Measurements from ENCODE around the gene RNF20. TPM values are rescaled to one million over a fixed set of nuclear protein-coding genes. Genes with fewer than 3 reads are reported as not detected.

The RNF20 gene
- total RNA-seq, 2 donors from 2014 or later: 24.7 to 31.0 TPM

DNA sequence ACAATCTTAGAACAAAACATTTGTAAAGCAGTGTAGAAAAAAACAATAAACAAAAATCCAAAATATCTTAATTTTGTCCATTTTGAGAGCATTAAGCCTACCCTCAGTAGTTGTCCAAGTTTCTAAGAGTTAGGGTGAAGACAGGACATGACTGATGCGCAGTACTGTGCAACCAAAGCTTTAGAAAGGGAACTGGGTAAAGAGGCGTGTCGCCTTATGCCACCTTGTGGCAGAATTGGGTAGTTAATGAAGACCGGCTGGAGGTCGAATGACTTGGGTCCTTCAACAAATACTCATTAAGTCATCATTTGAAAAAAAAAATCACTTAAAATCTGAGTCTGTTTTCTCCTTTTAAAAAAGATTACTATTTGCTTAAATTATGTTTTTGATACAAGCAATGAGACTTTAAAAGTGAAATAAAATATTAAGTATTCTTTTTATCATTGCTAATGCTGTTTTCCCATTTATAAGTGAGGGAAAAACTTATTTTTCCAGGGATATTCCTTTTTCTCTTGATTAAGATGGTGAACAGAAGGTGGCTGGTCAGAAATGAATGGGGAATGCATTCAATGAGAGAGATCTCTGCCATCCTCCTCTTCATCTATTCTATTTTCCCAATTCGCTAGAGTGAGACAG is 3.5 kb upstream of the RNF20 start:
- no peak for ATAC-seq (ENCODE audit: insufficient number of reproducible peaks, low FRiP score, low read depth)
- no peak overlapping the region for H3K4me3 ChIP-seq
- DNase-seq (ENCODE audit: low spot score): peak; percentile 14
- no peaks in the 10 kb centered on the region for H3K9me3 ChIP-seq
- H3K4me1 ChIP-seq (ENCODE audit: control insufficient read depth in 1 of 2, low read depth in 2 of 2): peaks cover 7 to 12% of the 10 kb centered on the region in 2 donors
- TF ChIP-seq, protein P1, sequence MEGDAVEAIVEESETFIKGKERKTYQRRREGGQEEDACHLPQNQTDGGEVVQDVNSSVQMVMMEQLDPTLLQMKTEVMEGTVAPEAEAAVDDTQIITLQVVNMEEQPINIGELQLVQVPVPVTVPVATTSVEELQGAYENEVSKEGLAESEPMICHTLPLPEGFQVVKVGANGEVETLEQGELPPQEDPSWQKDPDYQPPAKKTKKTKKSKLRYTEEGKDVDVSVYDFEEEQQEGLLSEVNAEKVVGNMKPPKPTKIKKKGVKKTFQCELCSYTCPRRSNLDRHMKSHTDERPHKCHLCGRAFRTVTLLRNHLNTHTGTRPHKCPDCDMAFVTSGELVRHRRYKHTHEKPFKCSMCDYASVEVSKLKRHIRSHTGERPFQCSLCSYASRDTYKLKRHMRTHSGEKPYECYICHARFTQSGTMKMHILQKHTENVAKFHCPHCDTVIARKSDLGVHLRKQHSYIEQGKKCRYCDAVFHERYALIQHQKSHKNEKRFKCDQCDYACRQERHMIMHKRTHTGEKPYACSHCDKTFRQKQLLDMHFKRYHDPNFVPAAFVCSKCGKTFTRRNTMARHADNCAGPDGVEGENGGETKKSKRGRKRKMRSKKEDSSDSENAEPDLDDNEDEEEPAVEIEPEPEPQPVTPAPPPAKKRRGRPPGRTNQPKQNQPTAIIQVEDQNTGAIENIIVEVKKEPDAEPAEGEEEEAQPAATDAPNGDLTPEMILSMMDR (IDR thresholded peaks at IDR 0.05): peak; percentile 85
- H3K27ac ChIP-seq: no peak overlapping the region
- no peaks in the 10 kb centered on the region for H3K27me3 ChIP-seq (replicated peaks; ENCODE audit: insufficient read depth)
- no peaks in the 10 kb centered on the region for H3K36me3 ChIP-seq

DNA sequence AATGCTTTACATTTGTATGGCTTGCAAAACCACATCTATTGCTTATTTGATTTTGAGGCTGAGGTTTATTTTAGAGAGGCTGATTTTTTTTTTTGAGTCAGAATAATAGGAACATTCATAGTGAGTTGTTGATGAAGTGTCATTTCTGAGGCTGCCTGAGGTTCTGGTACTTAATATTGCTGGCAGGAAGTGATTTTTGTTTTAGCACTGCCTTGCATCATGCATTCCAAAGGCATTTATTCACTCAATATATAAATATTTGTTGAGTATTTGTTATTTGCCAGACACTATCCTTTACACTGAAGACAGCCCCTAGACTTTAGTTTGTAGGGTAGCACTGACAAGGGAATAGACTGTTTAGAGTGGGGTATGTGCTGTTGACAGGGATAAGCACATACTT is 2.7 kb downstream of the RNF20 start:
- TF ChIP-seq, protein P1 (IDR thresholded peaks at IDR 0.05): no peak
- no peaks in the 10 kb centered on the region for H3K9me3 ChIP-seq
- no peak for DNase-seq (ENCODE audit: low spot score)
- no peaks in the 10 kb centered on the region for H3K27me3 ChIP-seq (replicated peaks; ENCODE audit: insufficient read depth)
- H3K4me3 ChIP-seq: no peak overlapping the region
- no peak for ATAC-seq (ENCODE audit: insufficient number of reproducible peaks, low FRiP score, low read depth)
- H3K36me3 ChIP-seq: peaks cover 9% of the 10 kb centered on the region
- peaks cover 10 to 29% of the 10 kb centered on the region in 2 donors for H3K4me1 ChIP-seq (ENCODE audit: control insufficient read depth in 1 of 2, low read depth in 2 of 2)
- no peak overlapping the region for H3K27ac ChIP-seq

DNA sequence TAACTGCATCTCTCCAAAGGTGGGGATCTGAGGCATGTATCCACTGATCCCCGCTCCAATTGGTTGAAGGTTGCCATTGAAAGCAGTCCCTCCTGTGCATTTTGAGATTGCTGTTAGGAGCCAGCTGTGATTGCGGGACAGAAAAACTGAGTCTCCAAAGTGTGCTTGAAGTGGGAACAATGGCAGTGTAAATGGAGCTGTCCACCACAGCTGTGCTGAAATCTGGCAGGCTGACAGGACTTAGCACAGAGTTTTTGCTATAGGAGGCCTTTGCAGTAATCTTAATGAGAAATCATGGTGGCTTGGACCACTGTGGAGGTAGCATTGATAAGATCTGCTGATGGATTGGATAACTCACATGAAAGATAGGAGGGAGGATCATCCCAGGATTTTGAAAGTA is 3.3 kb downstream of the RNF20 start:
- peaks cover 9% of the 10 kb centered on the region for H3K36me3 ChIP-seq

DNA sequence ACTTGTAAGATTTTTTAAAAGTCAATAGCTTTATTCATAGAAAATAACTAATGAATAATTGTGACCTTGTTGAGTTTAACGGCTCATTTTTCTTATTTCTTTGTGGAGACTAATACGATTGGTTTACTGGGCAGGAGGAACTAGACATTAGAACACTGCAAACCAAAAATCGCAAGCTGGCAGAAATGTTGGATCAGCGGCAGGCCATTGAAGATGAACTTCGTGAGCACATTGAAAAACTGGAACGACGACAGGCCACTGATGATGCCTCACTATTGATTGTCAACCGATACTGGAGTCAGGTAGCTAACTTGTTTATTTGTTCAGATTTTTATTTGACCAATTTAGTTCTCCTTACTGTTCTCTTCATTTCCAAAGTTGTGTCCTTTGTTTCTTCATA is 6.4 kb downstream of the RNF20 start:
- H3K36me3 ChIP-seq: peaks cover 17% of the 10 kb centered on the region
- H3K4me3 ChIP-seq: no peak overlapping the region
- H3K27ac ChIP-seq: no peak overlapping the region
- ATAC-seq (ENCODE audit: insufficient number of reproducible peaks, low FRiP score, low read depth) (no peak), DNase-seq (ENCODE audit: low spot score) (no peak)
- peaks cover 4 to 18% of the 10 kb centered on the region in 2 donors for H3K4me1 ChIP-seq (ENCODE audit: control insufficient read depth in 1 of 2, low read depth in 2 of 2)
- no peaks in the 10 kb centered on the region for H3K9me3 ChIP-seq
- TF ChIP-seq, protein P1 (IDR thresholded peaks at IDR 0.05): no peak
- H3K27me3 ChIP-seq (replicated peaks; ENCODE audit: insufficient read depth): no peaks in the 10 kb centered on the region

More for the DNA sequence above, 3.3 kb downstream of the RNF20 start:
- Histone ChIP-seq H3K27me3 (replicated peaks; ENCODE audit: insufficient read depth) (no peaks in the 10 kb centered on the region), H3K9me3 (no peaks in the 10 kb centered on the region), H3K27ac (no peak overlapping the region), H3K4me3 (no peak overlapping the region), H3K4me1 (ENCODE audit: control insufficient read depth in 1 of 2, low read depth in 2 of 2) (peaks cover 10 to 29% of the 10 kb centered on the region in 2 donors)
- TF ChIP-seq, protein P1 (IDR thresholded peaks at IDR 0.05): no peak
- ATAC-seq (ENCODE audit: insufficient number of reproducible peaks, low FRiP score, low read depth): no peak
- no peak for DNase-seq (ENCODE audit: low spot score)

DNA sequence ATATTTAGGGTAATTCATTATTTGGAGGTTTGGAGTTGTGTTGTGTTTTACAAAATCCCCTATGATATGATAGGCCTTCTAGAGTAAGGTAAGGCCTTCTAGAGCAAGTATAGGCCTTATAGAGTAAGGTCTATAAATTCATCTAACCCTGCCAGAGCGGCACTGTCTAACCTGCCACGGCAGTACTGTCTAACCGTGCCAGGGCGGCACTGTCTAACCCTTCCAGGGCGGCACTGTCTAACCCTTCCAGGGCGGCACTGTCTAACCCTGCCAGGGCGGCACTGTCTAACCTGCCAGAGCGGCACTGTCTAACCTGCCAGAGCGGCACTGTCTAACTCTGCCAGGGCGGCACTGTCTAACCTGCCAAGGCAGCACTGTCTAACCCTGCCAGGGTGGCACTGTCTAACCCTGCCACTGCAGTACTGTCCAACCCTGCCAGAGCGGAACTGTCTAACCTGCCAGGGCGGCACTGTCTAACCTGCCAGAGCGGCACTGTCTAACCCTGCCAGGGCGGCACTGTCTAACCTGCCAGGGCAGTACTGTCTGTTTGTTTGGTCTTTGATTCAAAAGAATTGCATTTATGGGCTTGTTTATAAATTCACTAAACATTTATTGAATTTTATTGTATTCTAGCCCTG is 9.6 kb downstream of the RNF20 start:
- Histone ChIP-seq H3K36me3 (peaks cover 39% of the 10 kb centered on the region), H3K4me3 (no peak overlapping the region), H3K4me1 (ENCODE audit: control insufficient read depth in 1 of 2, low read depth in 2 of 2) (no peaks in the 10 kb centered on the region), H3K9me3 (no peaks in the 10 kb centered on the region), H3K27me3 (replicated peaks; ENCODE audit: insufficient read depth) (no peaks in the 10 kb centered on the region), H3K27ac (no peak overlapping the region)
- DNase-seq (ENCODE audit: low spot score): no peak
- TF ChIP-seq, protein P1 (IDR thresholded peaks at IDR 0.05): no peak
- no peak for ATAC-seq (ENCODE audit: insufficient number of reproducible peaks, low FRiP score, low read depth)
